IMR-90 (cell line): ENCODE data around the gene THADA. TPM values are rescaled to one million over a fixed set of nuclear protein-coding genes. Genes with fewer than 3 reads are reported as not detected.

ENCODE experiments used
- ATAC-seq: fragments of 200-7000 bp; cut with Tn5 transposase; 2 replicates; pipeline ENCODE4 v1.9.1; 2020; ENCODE audit warnings: low read depth, mild to moderate bottlenecking, moderate library complexity
- BruUV-seq: library from RNA; stranded (reverse); fragments of 400-500 nt; replicated peaks from 2 replicates; lab custom pipeline; 2021; lab: Mats Ljungman, UMichigan
- CTCF ChIA-PET: fragments of 300-600 bp; formaldehyde crosslinking; extraction: SDS; loops from one replicate; lab custom pipeline; 2021; ENCODE audit warnings: antibody characterized with exemption; lab: Yijun Ruan, JAX
- POLR2A ChIA-PET: fragments of 300-600 bp; sonication (Branson Sonifier 250); formaldehyde crosslinking; loops from one replicate; lab custom pipeline; 2022; ENCODE audit warnings: antibody characterized with exemption; ENCODE audit not compliant: unreplicated experiment; lab: Charles Lee
- DNase-seq: peaks from one replicate; pipeline ENCODE4 v3.0.0; 2013
- H2AFZ ChIP-seq: replicated peaks from 2 replicates; pipeline ENCODE3; 2013; ENCODE audit warnings: low read length, mild to moderate bottlenecking; ENCODE audit not compliant: poor library complexity
- H2AK5ac ChIP-seq: 2 replicates; pipeline ENCODE4 v1.6.1; 2013; ENCODE audit warnings: low read depth, low read length, inconsistent platforms
- H2AK9ac ChIP-seq: replicated peaks from 2 replicates; pipeline ENCODE3; 2013; ENCODE audit warnings: mild to moderate bottlenecking, low read depth, low read length, moderate library complexity; ENCODE audit not compliant: poor library complexity
- H2BK120ac ChIP-seq: 2 replicates; pipeline ENCODE4 v1.6.1; 2013; ENCODE audit warnings: low read depth, low read length, inconsistent platforms
- H2BK15ac ChIP-seq: 3 replicates; pipeline ENCODE4 v1.6.1; 2013; ENCODE audit warnings: low read depth, low read length, inconsistent platforms
- H2BK20ac ChIP-seq: 2 replicates; pipeline ENCODE4 v1.6.1; 2013; ENCODE audit warnings: low read depth, mild to moderate bottlenecking, inconsistent platforms, low read length, moderate library complexity
- H2BK5ac ChIP-seq: 2 replicates; pipeline ENCODE4 v1.6.1; 2013; ENCODE audit warnings: mild to moderate bottlenecking, low read depth, low read length, inconsistent platforms; ENCODE audit not compliant: poor library complexity, severe bottlenecking
- H3K14ac ChIP-seq: replicated peaks from 2 replicates; pipeline ENCODE4 v1.6.1; 2013; ENCODE audit warnings: low read depth, low read length, inconsistent platforms
- H3K18ac ChIP-seq: 2 replicates; pipeline ENCODE4 v1.6.1; 2013; ENCODE audit warnings: low read depth, low read length, control low read depth
- H3K23ac ChIP-seq: 2 replicates; pipeline ENCODE4 v1.6.1; 2013; ENCODE audit warnings: low read depth, low read length, inconsistent platforms
- H3K27ac ChIP-seq: 2 replicates; pipeline ENCODE4 v1.5.1; 2013; ENCODE audit warnings: mild to moderate bottlenecking, control low read depth, low read length; ENCODE audit not compliant: insufficient read depth
- H3K27me3 ChIP-seq: 2 replicates; pipeline ENCODE4 v1.6.1; 2013; ENCODE audit warnings: low read length; ENCODE audit not compliant: control insufficient read depth, insufficient read depth
- H3K36me3 ChIP-seq: 2 replicates; pipeline ENCODE4 v1.6.1; 2013; ENCODE audit warnings: low read length, mixed read lengths; ENCODE audit not compliant: control insufficient read depth, insufficient read depth
- H3K4ac ChIP-seq: 2 replicates; pipeline ENCODE4 v1.6.1; 2013; ENCODE audit warnings: low read depth, low read length, inconsistent platforms
- H3K4me1 ChIP-seq: 2 replicates; pipeline ENCODE4 v1.6.1; 2013; ENCODE audit warnings: low read length, mixed read lengths; ENCODE audit not compliant: control insufficient read depth, insufficient read depth
- H3K4me2 ChIP-seq: 2 replicates; pipeline ENCODE4 v1.6.1; 2013; ENCODE audit warnings: low read depth, mild to moderate bottlenecking, control low read depth, low read length, moderate library complexity
- H3K4me3 ChIP-seq: 2 replicates; pipeline ENCODE4 v1.5.1; 2013; ENCODE audit warnings: low read depth, mild to moderate bottlenecking, control low read depth, low read length, moderate library complexity; ENCODE audit not compliant: insufficient read depth
- H3K56ac ChIP-seq: 2 replicates; pipeline ENCODE4 v1.6.1; 2013; ENCODE audit warnings: low read length, inconsistent platforms; ENCODE audit not compliant: insufficient read depth; ENCODE audit errors: extremely low read depth
- H3K79me1 ChIP-seq, 2 experiments: 2 replicates each; pipeline ENCODE4 v1.6.1; 2013; ENCODE audit warnings: low read length in 2 of 2, inconsistent platforms in 1 of 2, low read depth in 1 of 2
- H3K9ac ChIP-seq: 2 replicates; pipeline ENCODE4 v1.6.1; 2013; ENCODE audit warnings: low read depth, low read length, control low read depth
- H3K9me1 ChIP-seq: 2 replicates; pipeline ENCODE4 v1.6.1; 2013; ENCODE audit warnings: low read length, inconsistent platforms; ENCODE audit not compliant: insufficient read depth
- H3K9me3 ChIP-seq: 2 replicates; pipeline ENCODE4 v1.6.1; 2013; ENCODE audit warnings: low read length; ENCODE audit not compliant: control insufficient read depth, insufficient read depth
- H4K20me1 ChIP-seq: 2 replicates; pipeline ENCODE4 v1.6.1; 2013; ENCODE audit warnings: low read length, inconsistent platforms; ENCODE audit not compliant: insufficient read depth
- H4K5ac ChIP-seq: 2 replicates; pipeline ENCODE4 v1.6.1; 2013; ENCODE audit warnings: mild to moderate bottlenecking, low read depth, low read length, control low read depth
- H4K8ac ChIP-seq, 2 experiments: 2 replicates each; pipeline ENCODE4 v1.6.1; 2013; ENCODE audit warnings: low read depth in 2 of 2, low read length in 2 of 2, control low read depth in 1 of 2, inconsistent platforms in 1 of 2
- H4K91ac ChIP-seq: 2 replicates; pipeline ENCODE4 v1.6.1; 2013; ENCODE audit warnings: low read depth, low read length, inconsistent platforms; ENCODE audit not compliant: insufficient read depth
- CEBPB ChIP-seq: IDR thresholded peaks from 2 replicates; pipeline ENCODE4 v1.6.1; 2012; ENCODE audit warnings: low read depth, low read length, improper control_type of control experiment
- MAZ ChIP-seq: IDR thresholded peaks from 2 replicates; pipeline ENCODE4 v1.6.1; 2012; ENCODE audit warnings: low read depth, mild to moderate bottlenecking, low read length, improper control_type of control experiment, moderate library complexity, borderline replicate concordance
- RAD21 ChIP-seq: IDR thresholded peaks from 2 replicates; pipeline ENCODE4 v1.6.1; 2012; ENCODE audit warnings: low read length, improper control_type of control experiment
- SMC3 ChIP-seq: fragments of 150-350 bp; IDR thresholded peaks from 2 replicates; pipeline ENCODE4 v1.6.1; 2016; ENCODE audit warnings: low read depth, mild to moderate bottlenecking, antibody characterized with exemption, low read length, moderate library complexity
- dilution Hi-C: fragments of 300-500 bp; cut with HindIII; formaldehyde crosslinking; loops from one replicate; pipeline ENCODE4 v1.14.3; 2018; ENCODE audit warnings: low sequenced_read_pairs; ENCODE audit not compliant: unreplicated experiment
- in situ Hi-C: fragments of 300-500 bp; cut with MboI; formaldehyde crosslinking; loops from 3 replicates; pipeline ENCODE4 v1.14.3; 2019; ENCODE audit warnings: low sequenced_read_pairs, inconsistent platforms, mixed read lengths
- intact Hi-C: fragments of 100-400 bp; cut with micrococcal nuclease; formaldehyde crosslinking; loops from 2 replicates; pipeline ENCODE4 v1.10.0; 2022
- polyA plus RNA-seq, 3 experiments: library from polyadenylated mRNA; depleted of rRNA; stranded (reverse); fragments of >200 nt; gene quantifications; 2 replicates each; pipeline ENCODE4 v1.2.3, GENCODE V29; 2012; ENCODE audit warnings: low replicate concordance in 1 of 3
- total RNA-seq: library from RNA; depleted of rRNA; stranded (reverse); fragments of >200 nt; gene quantifications from 2 replicates; pipeline ENCODE4 v1.2.3, GENCODE V29; 2012
- TF ChIP-seq, protein P1 (sequence below): conservative IDR thresholded peaks from 2 replicates; pipeline ENCODE4 v1.5.1; 2012; ENCODE audit warnings: mild to moderate bottlenecking, low read depth, low read length, improper control_type of control experiment

The THADA gene
- total and polyA plus RNA-seq, 2 of the 4 experiments (the other 2 are of a cell fraction), result 10.5 to 21.3 TPM

DNA sequence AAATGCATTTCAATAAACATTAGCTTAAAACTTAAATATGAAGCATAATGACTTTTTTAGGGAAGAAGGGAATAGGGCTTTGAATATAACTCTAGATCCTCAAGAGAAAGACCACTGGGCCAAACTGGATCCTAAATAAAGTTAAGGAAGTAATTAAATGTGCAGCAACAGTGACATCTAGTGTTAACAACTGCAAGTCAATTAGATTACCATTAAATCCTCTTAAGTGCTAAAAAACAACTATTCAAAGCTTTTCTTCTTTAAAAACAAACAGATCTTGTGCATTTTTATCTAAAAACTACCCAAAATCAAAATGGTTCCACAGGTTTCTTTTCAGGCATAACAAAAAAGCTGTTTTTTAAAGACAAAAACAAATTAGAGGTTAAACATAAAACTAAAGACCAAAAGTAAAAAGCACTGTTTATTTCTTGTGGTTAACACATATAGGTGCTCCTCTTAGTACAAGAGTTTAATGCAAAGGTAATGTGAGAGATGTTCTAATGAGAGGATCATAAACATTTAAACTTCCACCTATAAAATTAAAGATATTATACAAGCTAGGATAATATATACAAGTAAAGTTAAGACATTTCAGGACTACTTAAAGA is 111.4 kb downstream of the THADA start:
- no peak overlapping the region for H3K4me3 ChIP-seq
- H3K27me3 ChIP-seq, result no peaks in the 10 kb centered on the region
- no peaks in the 10 kb centered on the region for H4K20me1 ChIP-seq
- no peak overlapping the region for H3K18ac ChIP-seq
- no peak overlapping the region for H3K9ac ChIP-seq
- H2BK15ac ChIP-seq, result no peak overlapping the region
- no peak overlapping the region for H3K4ac ChIP-seq
- H4K5ac ChIP-seq, result no peak overlapping the region
- H2AK5ac ChIP-seq, result no peak overlapping the region
- ChIA-PET CTCF (interaction anchor here (0.6 to 1.8 kb wide), 12 partner anchors 9 to 673 kb away, joined by 3 to 10 read pairs (median 3); no protein-coding TSS in a partner anchor), POLR2A (interaction anchor here (0.6 kb wide), 1 partner anchor 162 kb away, joined by 6 read pairs; no protein-coding TSS in a partner anchor)
- TF ChIP-seq, protein P1, sequence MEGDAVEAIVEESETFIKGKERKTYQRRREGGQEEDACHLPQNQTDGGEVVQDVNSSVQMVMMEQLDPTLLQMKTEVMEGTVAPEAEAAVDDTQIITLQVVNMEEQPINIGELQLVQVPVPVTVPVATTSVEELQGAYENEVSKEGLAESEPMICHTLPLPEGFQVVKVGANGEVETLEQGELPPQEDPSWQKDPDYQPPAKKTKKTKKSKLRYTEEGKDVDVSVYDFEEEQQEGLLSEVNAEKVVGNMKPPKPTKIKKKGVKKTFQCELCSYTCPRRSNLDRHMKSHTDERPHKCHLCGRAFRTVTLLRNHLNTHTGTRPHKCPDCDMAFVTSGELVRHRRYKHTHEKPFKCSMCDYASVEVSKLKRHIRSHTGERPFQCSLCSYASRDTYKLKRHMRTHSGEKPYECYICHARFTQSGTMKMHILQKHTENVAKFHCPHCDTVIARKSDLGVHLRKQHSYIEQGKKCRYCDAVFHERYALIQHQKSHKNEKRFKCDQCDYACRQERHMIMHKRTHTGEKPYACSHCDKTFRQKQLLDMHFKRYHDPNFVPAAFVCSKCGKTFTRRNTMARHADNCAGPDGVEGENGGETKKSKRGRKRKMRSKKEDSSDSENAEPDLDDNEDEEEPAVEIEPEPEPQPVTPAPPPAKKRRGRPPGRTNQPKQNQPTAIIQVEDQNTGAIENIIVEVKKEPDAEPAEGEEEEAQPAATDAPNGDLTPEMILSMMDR, result peak; percentile 65
- TF ChIP-seq MAZ (no peak), SMC3 (peak; percentile 79), RAD21 (peak; percentile 82), CEBPB (no peak)
- H3K9me3 ChIP-seq, result no peaks in the 10 kb centered on the region
- no peak overlapping the region for H2BK5ac ChIP-seq
- no peak overlapping the region for H3K23ac ChIP-seq
- in situ Hi-C loops, result loop anchor here (5.0 kb wide), 3 partner anchors 252 to 652 kb away; no protein-coding TSS in a partner anchor
- ATAC-seq (peak; percentile 73), DNase-seq (peak; percentile 85)
- peaks cover 4% of the 10 kb centered on the region; the same call in 1 of the 2 replicates for H3K36me3 ChIP-seq
- intact Hi-C loops, result loop anchor here (1.0 to 10.0 kb wide), 5 partner anchors 56 to 625 kb away; partner anchors contain the start of gene ZFP36L2
- BruUV-seq, result no TSS peak
- H3K4me1 ChIP-seq, result no peaks in the 10 kb centered on the region
- H2BK120ac ChIP-seq, result no peak overlapping the region
- H2AFZ ChIP-seq, result no peak overlapping the region
- no peak overlapping the region for H2BK20ac ChIP-seq
- H3K9me1 ChIP-seq, result no peaks in the 10 kb centered on the region
- H4K91ac ChIP-seq, result no peak overlapping the region
- dilution Hi-C loops, result no loop called here
- H3K4me2 ChIP-seq, result no peak overlapping the region
- H3K27ac ChIP-seq, result no peak overlapping the region
- no peak overlapping the region for H2AK9ac ChIP-seq
- no peaks in the 10 kb centered on the region for H3K79me1 ChIP-seq
- no peak overlapping the region for H3K14ac ChIP-seq
- no peak overlapping the region for H4K8ac ChIP-seq
- H3K56ac ChIP-seq, result no peak overlapping the region
